NOMO-1 (cell line): ENCODE measurements around the gene CAV1.

Experiments
- DNase-seq, 2 experiments: peaks; one replicate each; lab custom pipeline; 2025; ENCODE audit not compliant: unreplicated experiment in 2 of 2; lab: John Stamatoyannopoulos, UW

CAV1 gene

DNA sequence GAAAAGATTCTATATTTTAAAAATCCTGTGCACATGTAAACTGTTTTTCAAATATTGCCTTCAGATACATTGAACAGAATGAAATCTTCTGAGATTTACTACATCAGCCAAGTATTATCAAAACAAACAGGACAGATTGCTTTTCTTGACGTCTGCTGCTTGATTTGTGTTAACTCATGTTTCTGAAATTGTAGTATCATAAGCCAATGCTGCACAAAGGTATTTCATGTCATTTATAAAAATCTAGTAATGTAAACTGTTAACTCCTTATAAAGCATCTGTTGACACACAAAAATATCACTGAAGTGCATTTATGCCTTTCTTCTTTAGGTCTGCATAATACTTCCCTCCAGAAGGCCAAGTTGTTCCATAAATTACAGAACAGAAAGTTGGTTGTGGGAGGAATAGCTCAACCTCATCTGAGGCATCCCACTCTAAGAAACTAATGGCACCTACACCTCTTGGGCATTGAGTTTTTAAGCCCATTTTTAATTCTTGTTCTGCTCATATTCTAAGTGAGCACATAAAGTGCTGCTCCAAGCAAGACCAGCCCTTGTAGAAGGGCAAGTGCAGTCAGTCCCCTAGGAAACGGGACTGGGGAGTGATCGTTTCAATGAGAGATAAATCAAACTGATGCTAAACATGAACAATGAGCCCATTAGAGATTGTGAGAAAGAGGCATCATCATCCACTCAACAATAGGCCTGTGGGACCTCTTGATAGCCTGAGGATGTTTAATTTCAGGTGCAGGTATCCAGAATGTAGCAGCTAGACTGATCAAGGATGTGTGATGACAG lies 28.5 kb downstream of the CAV1 start:
- DNase-seq = no peak

DNA sequence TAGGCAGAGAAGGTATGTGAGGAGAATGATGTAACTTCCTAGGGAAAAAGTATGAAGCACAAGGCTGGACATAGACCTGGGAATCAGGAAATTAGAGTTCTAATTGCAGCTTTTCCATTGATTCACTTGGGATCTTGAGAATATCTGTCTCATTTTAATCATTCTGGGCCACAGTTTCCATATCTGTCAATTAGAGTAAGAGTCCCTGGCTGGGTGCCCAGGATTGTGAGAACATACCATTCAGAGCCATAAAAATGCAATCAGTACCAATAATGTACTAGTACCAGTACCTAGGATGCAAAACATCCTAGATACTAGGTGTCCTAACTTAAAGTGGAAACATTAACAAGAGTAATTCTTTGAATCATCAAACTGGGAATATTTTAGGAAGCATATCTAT lies 29.6 kb downstream of the CAV1 start:
- DNase-seq = no peak

DNA sequence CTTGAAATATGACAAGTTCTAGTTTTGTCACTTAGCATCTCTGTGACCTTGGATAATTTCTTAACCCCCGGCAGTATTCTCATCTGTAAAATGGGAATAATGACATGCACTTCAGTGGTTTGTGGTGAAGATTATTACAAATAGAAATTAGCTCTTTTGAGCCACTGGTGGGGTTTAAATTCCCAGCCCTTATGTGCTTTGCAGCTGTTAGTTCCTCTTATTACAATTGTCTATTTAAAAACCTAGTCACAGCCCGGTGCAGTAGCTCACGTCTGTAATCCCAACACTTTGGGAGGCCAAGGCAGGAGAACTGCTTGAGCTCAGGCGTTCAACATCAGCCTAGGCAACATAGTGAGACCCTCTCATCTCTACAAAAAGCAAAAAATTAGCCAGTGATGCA lies 30.1 kb downstream of the CAV1 start:
- no peak for DNase-seq

DNA sequence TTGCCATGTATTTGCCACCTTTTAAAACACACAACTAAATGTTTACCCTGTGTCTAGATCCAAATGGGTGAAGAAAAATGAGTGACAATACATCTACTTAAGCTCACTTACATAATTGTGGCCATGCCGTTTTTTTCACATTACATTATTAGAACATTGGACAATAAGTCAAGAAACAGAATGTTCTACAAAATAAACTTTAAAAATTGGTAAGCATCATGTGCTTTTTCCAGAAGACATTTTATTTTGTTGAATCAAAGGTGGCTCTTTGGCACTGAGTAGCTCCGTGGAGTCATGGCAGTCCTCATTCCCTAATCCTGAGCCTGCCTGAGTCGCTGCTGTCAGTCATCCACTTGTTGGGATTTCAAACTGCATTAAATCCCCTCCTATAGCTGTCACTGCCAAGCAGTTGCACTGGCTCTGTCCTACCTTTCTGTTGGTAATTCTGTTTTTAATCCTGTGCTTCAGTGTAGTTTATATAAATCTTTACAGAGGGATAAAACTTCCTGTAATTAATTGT lies 32.3 kb downstream of the CAV1 start:
- no peak for DNase-seq

DNA sequence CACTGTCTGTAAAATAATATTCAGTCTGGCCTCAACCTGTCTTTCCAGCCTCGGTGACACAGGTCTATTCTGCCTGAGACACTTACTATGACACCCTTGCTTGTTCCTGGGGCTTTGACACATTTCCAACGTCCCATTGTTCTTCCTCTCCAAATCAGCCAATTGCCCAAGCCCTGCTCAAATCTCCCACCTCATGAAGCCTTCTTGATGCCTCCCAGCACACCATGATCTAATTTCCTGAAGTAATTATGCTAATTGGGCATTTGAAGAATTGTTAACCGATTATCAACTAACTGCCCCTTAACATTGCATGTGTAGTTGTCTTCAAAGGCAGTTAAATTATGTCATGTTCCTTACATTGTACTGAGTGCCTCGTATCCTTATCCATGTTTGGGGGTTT lies 33.1 kb downstream of the CAV1 start:
- DNase-seq = no peak

DNA sequence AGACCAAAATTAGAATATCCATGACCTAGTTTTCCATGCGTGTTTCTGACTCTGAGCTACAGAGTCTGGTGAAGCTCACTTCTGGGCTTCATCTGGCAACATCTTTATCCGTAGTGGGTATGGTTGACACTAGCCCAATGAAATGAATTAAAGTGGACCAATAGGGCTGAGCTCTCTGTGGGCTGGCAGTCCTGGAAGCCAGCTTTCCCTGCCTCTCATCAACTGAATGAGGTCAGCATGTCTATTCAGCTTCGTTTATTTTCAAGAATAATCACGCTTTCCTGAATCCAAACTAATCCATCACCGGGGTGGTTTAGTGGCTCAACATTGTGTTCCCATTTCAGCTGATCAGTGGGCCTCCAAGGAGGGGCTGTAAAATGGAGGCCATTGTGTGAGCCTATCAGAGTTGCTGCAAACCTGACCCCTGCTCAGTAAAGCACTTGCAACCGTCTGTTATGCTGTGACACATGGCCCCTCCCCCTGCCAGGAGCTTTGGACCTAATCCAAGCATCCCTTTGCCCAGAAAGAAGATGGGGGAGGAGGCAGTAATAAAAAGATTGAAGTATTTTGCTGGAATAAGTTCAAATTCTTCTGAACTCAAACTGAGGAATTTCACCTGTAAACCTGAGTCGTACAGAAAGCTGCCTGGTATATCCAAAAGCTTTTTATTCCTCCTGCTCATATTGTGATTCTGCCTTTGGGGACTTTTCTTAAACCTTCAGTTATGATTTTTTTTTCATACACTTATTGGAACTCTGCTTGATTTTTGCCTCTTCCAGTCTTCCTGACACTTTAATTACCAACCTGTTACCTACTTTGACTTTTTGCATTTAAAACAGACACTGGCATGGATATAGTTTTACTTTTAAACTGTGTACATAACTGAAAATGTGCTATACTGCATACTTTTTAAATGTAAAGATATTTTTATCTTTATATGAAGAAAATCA lies 35.5 kb downstream of the CAV1 start:
- no peak for DNase-seq

DNA sequence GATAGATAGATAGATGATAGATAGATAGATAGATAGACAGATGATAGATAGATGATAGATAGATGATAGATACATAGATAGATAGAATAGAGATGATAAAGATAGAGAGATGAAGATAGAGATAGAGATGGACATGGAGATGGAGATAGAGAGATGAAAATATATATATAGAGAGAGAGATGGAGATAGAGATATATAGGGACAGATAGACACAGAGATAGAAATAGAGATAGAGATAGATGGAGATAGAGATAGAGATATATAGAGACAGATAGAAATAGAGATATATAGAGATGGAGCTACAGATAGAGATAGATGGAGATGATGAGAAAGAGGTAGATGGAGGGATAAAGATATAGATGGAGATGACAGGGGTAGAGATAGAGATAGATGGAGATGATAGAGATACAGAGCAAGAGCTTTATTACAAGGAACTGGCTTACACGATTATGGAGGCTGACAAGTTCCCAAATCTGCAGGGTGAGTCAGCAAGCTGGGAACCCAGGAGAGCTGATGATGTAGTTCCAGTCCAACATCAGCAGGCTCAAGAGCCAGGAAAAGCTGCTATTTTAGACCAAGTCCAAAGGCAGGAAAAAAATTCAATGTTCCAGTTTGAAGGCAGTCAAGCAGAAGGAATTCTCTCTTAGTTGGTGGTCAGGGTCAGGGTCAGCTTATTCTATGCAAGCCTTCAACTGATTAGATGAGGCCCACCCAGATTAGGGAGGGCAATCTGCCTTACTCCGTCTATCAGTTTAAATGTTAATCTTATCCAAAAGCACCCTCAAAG lies 37.1 kb downstream of the CAV1 start:
- DNase-seq = no peak

DNA sequence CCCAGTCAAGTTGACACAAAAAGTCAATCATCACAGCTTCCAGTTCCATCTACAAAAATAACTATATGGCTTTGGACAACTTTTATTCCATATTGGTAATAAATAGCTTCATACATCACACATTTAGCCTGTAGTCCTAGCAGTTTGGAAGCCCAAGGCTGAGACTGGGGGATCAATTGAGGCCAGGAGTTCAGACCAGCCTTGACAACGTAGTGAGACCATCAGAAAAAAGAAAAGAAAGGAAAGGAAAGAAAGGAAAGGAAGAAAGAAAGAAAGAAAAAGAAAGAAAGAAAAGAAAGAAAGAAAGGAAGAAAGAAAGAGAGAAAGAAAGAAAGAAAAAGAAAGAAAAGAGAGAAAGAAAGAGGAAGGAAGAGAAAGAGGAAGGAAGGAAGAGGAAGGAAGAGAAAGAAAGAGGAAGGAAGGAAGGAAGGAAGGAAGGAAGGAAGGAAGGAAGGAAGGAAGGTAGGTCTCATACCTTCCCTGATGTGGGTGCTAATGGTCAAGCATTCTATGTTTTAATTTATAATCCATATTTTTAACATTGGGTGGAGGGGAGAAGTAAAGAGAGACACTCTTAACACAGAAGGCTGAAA lies 37.8 kb downstream of the CAV1 start:
- DNase-seq = no peak

DNA sequence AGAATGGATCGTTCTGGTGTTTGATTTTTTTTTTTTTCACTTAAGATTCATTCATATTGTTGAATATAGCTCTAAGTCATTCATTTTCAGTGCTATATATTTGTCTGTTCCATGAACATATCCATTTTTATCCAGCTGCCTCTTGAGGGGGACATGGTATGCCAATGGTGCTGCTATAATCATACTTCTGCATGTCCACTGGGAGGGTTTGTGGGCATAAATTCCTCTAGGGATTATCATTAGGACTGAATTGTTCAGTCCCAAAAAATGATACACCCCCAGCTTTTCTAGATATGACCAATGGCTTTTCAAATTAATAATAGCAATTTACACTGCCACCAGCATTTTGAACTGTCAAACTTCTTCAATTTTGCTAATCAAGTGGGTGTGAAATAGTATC lies 41.1 kb downstream of the CAV1 start:
- no peak for DNase-seq

DNA sequence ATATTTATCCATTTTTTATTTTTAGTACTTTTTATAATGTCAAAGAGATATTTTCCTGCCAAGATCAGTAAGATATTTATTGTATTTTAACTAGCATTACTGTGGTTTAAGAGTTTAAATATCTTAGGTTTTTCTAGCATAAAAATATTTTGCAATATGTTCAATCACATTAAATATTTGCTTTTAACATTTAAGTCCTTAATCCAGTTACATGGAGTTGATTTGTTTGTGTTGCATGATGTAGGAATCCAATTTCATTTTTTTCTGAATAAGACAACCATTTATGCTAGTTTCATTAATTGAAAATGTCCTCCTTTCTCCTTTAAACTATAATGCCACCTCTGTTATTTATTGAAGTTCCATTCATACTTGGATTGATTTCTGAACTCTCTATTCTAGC lies 41.8 kb downstream of the CAV1 start:
- DNase-seq = no peak

DNA sequence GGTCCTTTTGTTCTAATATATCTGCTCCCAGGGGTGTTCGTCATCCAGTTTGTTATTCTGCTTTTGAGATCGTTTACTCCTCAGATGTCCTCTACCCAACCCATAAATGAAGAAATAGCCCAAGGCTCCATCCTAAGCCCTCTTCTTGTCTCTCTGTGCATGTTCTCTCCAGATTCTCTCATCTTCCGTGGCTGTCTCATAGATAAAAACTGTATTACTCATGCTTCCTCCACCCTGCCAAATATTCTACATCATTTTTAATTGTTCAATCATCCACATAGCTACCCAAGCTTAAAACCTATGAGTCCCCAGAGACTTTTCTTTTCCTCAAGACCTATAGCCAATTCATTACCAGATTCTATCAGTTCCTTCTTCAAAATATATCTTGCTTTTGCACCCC lies 44.9 kb downstream of the CAV1 start:
- DNase-seq = no peak

DNA sequence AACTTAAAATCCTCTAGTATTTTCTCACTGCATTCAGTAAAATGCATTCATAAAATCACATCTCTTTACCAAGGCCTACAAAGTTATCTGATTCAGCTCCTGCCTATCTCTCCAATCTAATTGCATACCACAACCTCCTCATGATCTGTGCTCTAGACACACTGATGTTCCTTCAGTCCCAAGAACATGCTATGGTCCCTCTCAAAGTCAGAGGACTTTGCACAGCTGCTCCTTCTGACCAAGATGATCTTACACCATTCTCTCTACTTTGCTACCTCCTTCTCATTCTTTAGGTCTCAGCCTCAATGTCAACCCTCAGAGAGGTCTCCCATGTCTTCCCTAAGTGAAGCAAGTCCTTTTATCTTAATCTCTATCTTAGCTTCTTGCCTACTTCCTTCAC lies 45.5 kb downstream of the CAV1 start:
- DNase-seq = no peak

DNA sequence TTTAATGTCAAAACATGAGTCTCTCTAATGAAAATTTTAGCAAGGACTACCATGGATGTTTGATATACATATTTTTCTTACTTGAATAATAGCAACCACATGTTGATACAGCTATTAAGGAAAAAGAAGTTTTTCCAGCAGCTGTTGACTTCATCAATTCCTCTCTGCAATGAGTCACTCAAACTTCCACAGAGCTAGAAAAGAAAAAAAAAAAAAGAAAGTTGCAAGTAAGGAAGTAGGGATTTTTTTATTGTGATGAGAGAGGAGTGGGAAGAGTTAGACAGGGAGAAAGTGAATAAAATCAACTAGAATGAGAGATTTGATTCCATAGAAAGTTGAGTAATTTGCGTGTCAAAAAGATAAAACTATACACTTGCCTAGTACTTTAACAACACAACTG lies 46.2 kb downstream of the CAV1 start:
- DNase-seq = no peak

DNA sequence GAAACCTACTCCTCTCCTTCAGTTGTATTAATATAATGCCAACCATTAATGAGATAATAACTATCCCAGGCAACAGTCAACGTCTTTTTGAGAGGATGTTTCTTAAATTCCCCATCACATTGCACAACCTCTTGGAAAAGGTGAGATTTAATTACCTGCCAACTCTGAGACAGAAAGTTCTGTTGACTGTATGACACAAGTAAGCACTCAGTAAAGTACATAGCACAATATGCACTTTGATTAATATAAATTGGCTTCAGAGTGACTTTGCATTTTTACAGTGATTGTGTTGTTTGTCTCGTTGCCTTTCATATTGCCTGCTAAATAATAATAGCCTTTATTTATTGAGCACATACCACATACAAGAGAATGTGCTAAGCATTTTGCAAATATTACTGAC lies 46.7 kb downstream of the CAV1 start:
- no peak for DNase-seq

DNA sequence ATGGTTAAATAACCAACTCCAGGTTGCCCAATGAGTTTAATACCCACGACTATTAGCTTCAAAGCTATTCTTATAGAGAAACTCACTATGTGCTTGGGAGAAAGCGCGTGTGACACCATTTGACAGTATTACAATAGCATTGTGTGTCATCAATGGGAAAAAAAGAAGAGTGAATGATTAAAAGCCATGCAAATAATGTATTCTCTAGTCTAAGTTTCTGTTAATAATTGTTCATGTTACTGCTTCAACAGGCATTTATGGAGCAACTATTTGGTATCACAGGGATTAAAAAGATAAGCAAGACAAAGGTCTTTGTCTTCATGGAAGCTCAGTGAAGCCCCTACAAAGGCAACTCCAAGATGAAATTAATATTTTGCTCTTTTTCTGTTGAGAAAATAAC lies 47.2 kb downstream of the CAV1 start:
- DNase-seq = no peak

DNA sequence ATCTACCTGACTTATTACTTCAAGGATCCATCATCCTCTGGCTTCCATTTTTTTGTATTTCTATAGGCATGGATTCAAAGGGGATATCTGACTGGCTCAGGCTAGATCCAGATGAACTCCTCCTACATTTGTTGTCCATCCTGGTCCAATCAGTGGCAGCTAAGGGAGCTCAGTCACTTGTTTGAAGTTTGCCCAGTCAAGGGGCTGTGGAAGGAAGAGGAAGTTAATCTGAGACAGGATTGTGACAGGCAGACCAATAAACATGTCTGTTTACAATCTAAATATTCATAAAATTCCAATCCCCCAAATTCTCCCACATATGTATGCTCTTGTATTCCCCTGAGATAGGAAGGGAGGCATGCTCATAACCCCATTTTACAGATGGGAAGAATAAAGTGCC lies 48.7 kb downstream of the CAV1 start:
- peak in 1 of 2 experiments; percentile 9 for DNase-seq

DNA sequence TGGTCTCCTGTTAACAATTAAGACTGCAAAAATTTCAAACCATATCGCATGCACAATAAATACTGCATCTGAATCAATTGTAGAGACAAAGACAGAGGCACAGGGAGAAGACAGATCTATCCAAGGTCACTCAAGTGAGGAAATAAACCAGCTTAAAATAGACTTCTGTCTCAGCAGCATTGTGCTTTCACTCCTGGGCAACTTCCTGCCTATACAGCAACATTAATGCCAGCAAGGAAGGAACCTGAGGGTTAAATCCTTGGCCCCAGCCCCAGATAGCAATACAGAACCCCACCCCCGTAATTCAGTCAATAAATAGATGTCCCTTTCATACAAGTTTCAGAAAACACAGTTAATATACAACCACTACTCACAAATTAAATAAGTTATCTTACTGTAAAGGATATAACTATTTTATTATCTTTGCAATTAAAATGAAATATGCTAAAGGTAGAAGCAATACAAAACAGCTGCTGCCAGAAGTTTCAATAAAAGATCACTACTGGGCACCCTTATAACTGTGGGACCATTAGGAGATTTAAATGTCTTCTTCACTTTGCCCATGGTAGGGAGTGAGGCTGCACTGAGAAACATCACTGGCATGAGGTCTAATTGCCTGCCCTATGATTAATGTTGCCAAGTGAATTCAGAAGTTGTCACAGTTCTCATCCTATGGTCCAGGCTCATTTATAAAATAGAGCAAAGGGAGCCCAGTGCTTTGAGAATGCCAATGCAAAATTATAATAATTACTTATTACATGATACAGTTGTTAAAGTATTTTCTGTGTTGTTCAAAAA lies 49.4 kb downstream of the CAV1 start:
- DNase-seq = peak in 1 of 2 experiments; percentile 7

DNA sequence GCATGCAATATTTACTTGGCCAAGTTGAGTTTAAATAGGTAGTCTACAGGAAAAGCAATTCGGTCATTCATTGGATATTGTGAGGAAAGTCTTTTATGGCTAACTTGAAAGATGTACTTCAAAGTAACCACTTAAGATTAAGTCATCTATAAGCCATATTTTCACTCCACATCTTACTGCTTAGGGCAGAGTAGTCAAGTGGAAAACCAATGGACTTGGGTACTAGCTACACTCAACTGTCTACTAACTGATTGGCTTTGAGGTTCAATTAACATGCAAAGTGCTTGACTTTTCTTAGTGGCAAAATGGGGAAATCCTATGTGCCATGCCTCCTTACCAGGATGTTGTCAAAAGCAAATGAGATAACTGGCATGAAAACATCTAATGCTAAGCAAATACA lies 51.0 kb downstream of the CAV1 start:
- DNase-seq = no peak

DNA sequence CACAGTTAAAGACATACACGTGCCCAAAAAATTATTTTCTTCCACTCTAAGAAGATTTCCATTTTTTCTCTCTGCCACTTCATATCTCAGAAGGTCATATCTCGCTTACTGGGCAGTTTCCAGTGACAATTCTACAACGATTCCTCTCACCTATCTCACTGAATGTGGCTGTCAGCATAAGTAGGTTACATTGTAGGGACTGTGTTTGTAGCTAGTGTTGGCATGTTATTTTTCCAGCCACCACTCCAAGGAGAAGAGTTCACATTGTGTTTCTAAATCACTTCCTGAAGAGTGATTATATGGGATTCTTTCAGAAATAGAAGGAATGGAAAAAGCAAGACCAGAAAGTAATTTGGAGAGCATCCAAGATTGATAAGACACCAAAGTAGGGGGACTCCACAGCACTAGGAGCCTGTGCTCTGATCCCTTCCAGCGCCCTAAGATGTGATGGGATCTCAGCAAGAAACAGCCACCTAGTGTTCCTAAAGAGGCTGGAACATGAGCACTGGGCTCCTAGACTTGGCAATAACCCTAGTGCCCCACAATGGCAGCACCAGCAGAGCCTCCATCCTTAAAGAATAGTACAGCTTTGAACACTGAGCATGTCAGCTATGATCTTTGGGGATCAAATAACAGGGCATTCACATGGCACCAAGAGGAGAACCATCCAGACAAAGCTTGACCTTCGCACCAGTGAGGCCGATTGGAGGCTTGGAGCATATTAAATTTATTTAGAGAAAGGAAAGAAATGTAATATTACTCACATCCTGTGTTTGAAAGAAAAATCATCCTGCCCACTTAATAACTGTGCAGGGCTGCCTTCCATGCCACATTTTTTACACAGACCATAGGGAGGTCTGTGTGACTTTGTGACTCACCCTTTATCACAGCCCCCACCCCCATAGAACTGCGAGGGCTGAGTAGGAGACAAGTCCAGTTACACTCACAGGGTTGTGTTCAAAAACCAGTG lies 51.8 kb downstream of the CAV1 start:
- DNase-seq = no peak
